Liver (tissue), 9 donors: Measurements from ENCODE around the gene POP4. TPM values are rescaled to one million over a fixed set of nuclear protein-coding genes. Genes with fewer than 3 reads are reported as not detected.
A peak's percentile ranks its signal among the peaks of the same experiment; 100 is the strongest.

Source experiments
- DNase-seq: peaks from one replicate; pipeline ENCODE4 v3.0.0-alpha.2; 2017; ENCODE audit warnings: low spot score
- H3K27ac ChIP-seq, 2 donors: one replicate each; pipeline ENCODE4 v1.7.0; 2013; ENCODE audit warnings: inconsistent platforms in 2 of 2, low read length in 2 of 2, control low read depth in 1 of 2, low read depth in 1 of 2, mild to moderate bottlenecking in 1 of 2
- H3K27me3 ChIP-seq, 4 donors: one replicate each; pipeline versions ENCODE4 v1.6.1 to v1.7.0; 2013; ENCODE audit warnings: low read length in 3 of 4, inconsistent platforms in 1 of 4, mild to moderate bottlenecking in 1 of 4, moderate library complexity in 1 of 4; ENCODE audit not compliant: control insufficient read depth in 4 of 4, insufficient read depth in 4 of 4
- H3K36me3 ChIP-seq, 4 donors: one replicate each; pipeline versions ENCODE4 v1.6.1 to v1.7.0; 2013; ENCODE audit warnings: low read length in 3 of 4, mild to moderate bottlenecking in 3 of 4, low read depth in 1 of 4, moderate library complexity in 1 of 4; ENCODE audit not compliant: control insufficient read depth in 4 of 4, insufficient read depth in 3 of 4
- H3K4me1 ChIP-seq, 4 donors: one replicate each; pipeline versions ENCODE4 v1.6.1 to v1.7.0; 2013; ENCODE audit warnings: low read length in 3 of 4, mild to moderate bottlenecking in 3 of 4, moderate library complexity in 1 of 4; ENCODE audit not compliant: control insufficient read depth in 4 of 4, insufficient read depth in 4 of 4
- H3K4me3 ChIP-seq, 3 donors: one replicate each; pipeline versions ENCODE4 v1.6.1 to v1.7.0; 2013; ENCODE audit warnings: low read length in 3 of 3, control low read depth in 1 of 3, low read depth in 1 of 3, mild to moderate bottlenecking in 1 of 3
- H3K9ac ChIP-seq, 2 donors: one replicate each; pipeline ENCODE4 v1.7.0; 2013; ENCODE audit warnings: low read length in 2 of 2, mild to moderate bottlenecking in 2 of 2, moderate library complexity in 2 of 2, control low read depth in 1 of 2, low read depth in 1 of 2
- H3K9me3 ChIP-seq, 4 donors: one replicate each; pipeline versions ENCODE4 v1.6.1 to v1.7.0; 2013; ENCODE audit warnings: low read length in 3 of 4; ENCODE audit not compliant: control insufficient read depth in 4 of 4
- CTCF ChIP-seq: fragments of 150-350 bp; IDR thresholded peaks from 2 replicates; pipeline ENCODE4 v1.5.1; 2017; ENCODE audit warnings: improper control_type of control experiment, low read depth, low read length; ENCODE audit not compliant: missing input control
- EGR1 ChIP-seq, 2 donors: IDR thresholded peaks; 2 replicates each; pipeline ENCODE4 v1.6.1; 2016 to 2018; ENCODE audit warnings: antibody characterized with exemption in 2 of 2, low read depth in 2 of 2
- FOXA1 ChIP-seq: IDR thresholded peaks from 2 replicates; pipeline ENCODE4 v1.6.1; 2016; ENCODE audit warnings: antibody characterized with exemption
- FOXA2 ChIP-seq: IDR thresholded peaks from 2 replicates; pipeline ENCODE4 v1.6.1; 2016; ENCODE audit warnings: antibody characterized with exemption
- GABPA ChIP-seq, 2 donors: IDR thresholded peaks in 1 of 2; conservative IDR thresholded peaks in 1 of 2; 2 replicates each; pipeline ENCODE4 v1.6.1; 2016; ENCODE audit warnings: antibody characterized with exemption in 2 of 2, mild to moderate bottlenecking in 1 of 2, moderate library complexity in 1 of 2
- HNF4A ChIP-seq, 2 donors: conservative IDR thresholded peaks; 2 replicates each; pipeline ENCODE4 v1.6.1; 2016; ENCODE audit warnings: antibody characterized with exemption in 2 of 2, mild to moderate bottlenecking in 2 of 2
- HNF4G ChIP-seq: IDR thresholded peaks from 2 replicates; pipeline ENCODE4 v1.6.1; 2016; ENCODE audit warnings: antibody characterized with exemption
- JUND ChIP-seq, 2 donors: IDR thresholded peaks; 2 replicates each; pipeline ENCODE4 v1.6.1; 2016; ENCODE audit warnings: antibody characterized with exemption in 2 of 2
- MAX ChIP-seq: IDR thresholded peaks from 2 replicates; pipeline ENCODE4 v1.6.1; 2016; ENCODE audit warnings: antibody characterized with exemption
- RAD21 ChIP-seq, 2 donors: IDR thresholded peaks; 2 replicates each; pipeline ENCODE4 v1.6.1; 2016; ENCODE audit warnings: antibody characterized with exemption in 2 of 2, mild to moderate bottlenecking in 2 of 2
- REST ChIP-seq: IDR thresholded peaks from 2 replicates; pipeline ENCODE4 v1.6.1; 2016; ENCODE audit warnings: antibody characterized with exemption, mild to moderate bottlenecking
- SP1 ChIP-seq: IDR thresholded peaks from 2 replicates; pipeline ENCODE4 v1.6.1; 2018; ENCODE audit warnings: antibody characterized with exemption, mild to moderate bottlenecking
- TAF1 ChIP-seq: conservative IDR thresholded peaks from 2 replicates; pipeline ENCODE4 v1.6.1; 2016; ENCODE audit warnings: antibody characterized with exemption, mild to moderate bottlenecking
- YY1 ChIP-seq: IDR thresholded peaks from 2 replicates; pipeline ENCODE4 v1.6.1; 2016; ENCODE audit warnings: antibody characterized with exemption, mild to moderate bottlenecking
- WGBS: extraction: QIAGEN DNeasy Blood & Tissue Kit; methylation state at CpG from one replicate; pipeline ENCODE4 v1.1.7; 2013; 5-methylcytosine and 5-hydroxymethylcytosine counted together
- polyA plus RNA-seq, 2 donors: library from polyadenylated mRNA; stranded (reverse) in 1 of 2; unstranded in 1 of 2; fragments of 200-250 nt in 1 of 2; fragments of >200 nt in 1 of 2; fragmentation: Nextera tagmentation in 1 of 2; extraction: Ambion mirVana in 1 of 2; gene quantifications; one replicate each; pipeline versions ENCODE4 v1.2.1 to v1.2.3, GENCODE V29; 2013 to 2015
- total RNA-seq, 2 donors: library from RNA; depleted of rRNA; stranded (reverse); fragments of >200 nt; gene quantifications; one replicate each; pipeline ENCODE4 v1.2.3, GENCODE V29; 2014
- donor health status: healthy.
- donor health status: healthy.
- donor health status: healthy.
- donor health status: healthy.
- donor health status: healthy.

Gene POP4
- total and polyA plus RNA-seq, 4 donors, result 33.7 to 61.6 (median 38.9) TPM

GRCh38 chr19:29573486-29573885 lies 32.6 kb upstream of the POP4 start:
- no peak overlapping the region for H3K27ac ChIP-seq
- peak; percentile 20 for DNase-seq
- H3K36me3 ChIP-seq, result no peaks in the 10 kb centered on the region
- H3K4me3 ChIP-seq, result no peak overlapping the region
- peaks cover 0 to 8% (median 2%) of the 10 kb centered on the region in 4 donors for H3K27me3 ChIP-seq
- H3K4me1 ChIP-seq, result no peaks in the 10 kb centered on the region
- TF ChIP-seq SP1 (no peak), MAX (no peak), TAF1 (no peak), JUND (IDR thresholded peaks at IDR 0.05) (no peak), YY1 (no peak), CTCF (no peak), FOXA1 (no peak), GABPA (IDR thresholded peaks at IDR 0.05 in 1 of 2, conservative IDR thresholded peaks at IDR 0.05 in 1 of 2) (no peak), HNF4A (conservative IDR thresholded peaks at IDR 0.05) (no peak), REST (no peak)
- no peak overlapping the region for H3K9ac ChIP-seq
- 59% methylated on average over 7 of the region's 7 CpGs for WGBS
- no peaks in the 10 kb centered on the region for H3K9me3 ChIP-seq

GRCh38 chr19:29574510-29574909 lies 31.6 kb upstream of the POP4 start:
- Histone ChIP-seq H3K4me1 (no peaks in the 10 kb centered on the region), H3K27ac (no peak overlapping the region), H3K36me3 (no peaks in the 10 kb centered on the region), H3K4me3 (no peak overlapping the region), H3K27me3 (peaks cover 0 to 8% (median 2%) of the 10 kb centered on the region in 4 donors), H3K9me3 (no peaks in the 10 kb centered on the region), H3K9ac (no peak overlapping the region)
- 48% methylated on average over 3 of the region's 3 CpGs for WGBS
- DNase-seq, result no peak
- TF ChIP-seq FOXA2 (no peak), EGR1 (IDR thresholded peaks at IDR 0.05; ENCODE audit: low read depth in 2 of 2) (no peak), RAD21 (IDR thresholded peaks at IDR 0.05) (no peak), HNF4G (no peak), JUND (IDR thresholded peaks at IDR 0.05) (no peak), CTCF (no peak), MAX (no peak), FOXA1 (no peak)
